Measurements from ENCODE around the gene EXTL1.
"Not testable (repeated sequence)": the region's sequence is repeated elsewhere in the genome, so short reads cannot be mapped to it uniquely, and the experiment has no call there.

EXTL1 gene, protein sequence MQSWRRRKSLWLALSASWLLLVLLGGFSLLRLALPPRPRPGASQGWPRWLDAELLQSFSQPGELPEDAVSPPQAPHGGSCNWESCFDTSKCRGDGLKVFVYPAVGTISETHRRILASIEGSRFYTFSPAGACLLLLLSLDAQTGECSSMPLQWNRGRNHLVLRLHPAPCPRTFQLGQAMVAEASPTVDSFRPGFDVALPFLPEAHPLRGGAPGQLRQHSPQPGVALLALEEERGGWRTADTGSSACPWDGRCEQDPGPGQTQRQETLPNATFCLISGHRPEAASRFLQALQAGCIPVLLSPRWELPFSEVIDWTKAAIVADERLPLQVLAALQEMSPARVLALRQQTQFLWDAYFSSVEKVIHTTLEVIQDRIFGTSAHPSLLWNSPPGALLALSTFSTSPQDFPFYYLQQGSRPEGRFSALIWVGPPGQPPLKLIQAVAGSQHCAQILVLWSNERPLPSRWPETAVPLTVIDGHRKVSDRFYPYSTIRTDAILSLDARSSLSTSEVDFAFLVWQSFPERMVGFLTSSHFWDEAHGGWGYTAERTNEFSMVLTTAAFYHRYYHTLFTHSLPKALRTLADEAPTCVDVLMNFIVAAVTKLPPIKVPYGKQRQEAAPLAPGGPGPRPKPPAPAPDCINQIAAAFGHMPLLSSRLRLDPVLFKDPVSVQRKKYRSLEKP

DNA sequence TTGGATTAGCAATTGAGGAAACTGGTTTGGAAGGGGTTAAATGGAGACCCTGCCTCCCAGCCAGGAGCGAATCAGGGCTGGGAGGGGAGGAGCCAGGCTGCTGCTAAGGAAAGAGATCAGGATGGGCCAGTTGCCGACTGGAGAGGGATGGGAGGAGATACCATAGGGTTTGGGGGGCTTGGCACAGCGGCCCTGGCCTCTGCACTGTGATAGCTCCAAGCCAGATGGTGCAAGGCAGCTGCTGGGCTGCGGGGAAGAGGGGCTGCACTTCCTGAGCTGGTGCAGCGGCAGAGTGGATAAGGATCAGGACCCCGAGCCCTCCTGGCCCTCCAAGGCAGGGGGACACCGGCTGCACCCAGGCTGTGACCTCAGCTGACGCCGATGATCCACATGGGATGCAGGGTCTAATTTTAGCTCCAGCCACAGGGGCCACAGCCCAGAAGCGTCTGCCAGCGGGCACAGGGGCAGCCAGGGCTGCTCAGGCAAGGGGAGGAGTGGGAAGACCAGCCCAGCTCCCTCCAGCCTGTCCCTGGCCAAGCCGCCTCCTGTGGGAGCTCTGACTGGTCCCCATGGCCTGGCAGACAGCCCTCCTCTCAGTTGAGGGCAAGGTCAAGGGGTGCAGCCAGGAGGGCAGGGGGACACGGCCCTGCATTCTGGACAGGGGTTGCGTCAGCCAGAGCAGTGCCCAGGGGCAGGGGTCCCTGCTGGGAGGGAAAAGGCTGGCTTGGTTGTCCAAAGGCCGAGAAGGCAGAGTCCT, at the start of gene EXTL1:
EXTL1 (plus strand) TSS at position 129 of the 757 bp plus-strand sequence. CDS start 872 bp downstream, outside the sequence.
- no peak for DNase-seq (ENCODE audit: low read depth)

DNA sequence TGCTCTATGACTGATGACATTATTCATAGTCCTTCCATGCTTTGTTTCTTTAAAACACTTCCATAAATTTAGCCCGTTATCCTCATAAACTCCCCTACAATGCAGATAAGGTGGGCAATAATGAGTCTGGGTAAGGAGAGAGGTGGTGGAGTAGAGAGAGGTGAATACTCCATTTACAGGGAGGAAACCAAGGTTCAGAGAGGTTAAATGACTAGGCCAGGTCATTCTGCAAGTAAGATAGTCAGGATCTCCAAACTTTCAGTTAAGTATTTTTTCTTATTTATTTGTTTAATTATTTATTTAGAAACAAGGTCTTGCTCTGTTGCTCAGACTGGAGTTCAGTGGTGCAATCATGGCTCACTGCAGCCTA, 49.8 kb upstream of the EXTL1 start:
- DNase-seq (ENCODE audit: low read depth): no peak

DNA sequence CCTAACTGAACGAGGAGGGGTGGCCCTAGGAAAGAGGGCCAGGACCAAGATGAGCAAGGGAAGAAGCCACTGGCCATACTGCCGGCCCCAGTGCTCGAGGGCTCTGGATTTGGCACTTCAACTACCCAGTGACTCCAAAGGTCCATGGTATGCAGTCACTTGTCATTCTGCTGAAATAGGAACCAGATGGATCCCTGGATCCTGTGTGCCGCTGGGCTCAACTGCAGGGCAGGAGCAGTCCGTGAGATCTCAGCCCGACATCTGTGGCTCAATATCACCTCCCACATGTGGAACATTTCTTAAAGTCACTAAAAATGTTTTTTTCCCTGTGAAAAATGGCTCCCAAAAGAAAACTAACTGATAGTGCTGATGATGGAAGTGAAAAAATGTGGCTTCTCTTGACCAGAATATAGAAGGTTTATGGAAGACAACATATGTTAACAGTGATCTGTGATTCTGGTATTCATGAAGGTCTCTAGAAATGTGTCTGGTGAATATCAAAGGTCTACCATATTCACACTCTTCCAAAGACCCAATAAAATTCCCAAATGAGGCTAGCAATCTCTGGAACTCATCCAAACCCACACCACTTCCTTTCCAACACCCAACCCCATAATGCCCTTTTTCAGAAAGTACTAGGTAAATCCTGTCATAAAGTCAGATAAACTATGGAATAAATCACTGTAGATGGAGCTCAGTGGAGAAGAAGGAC, 47.8 kb upstream of the EXTL1 start:
- DNase-seq (ENCODE audit: low read depth): no peak

DNA sequence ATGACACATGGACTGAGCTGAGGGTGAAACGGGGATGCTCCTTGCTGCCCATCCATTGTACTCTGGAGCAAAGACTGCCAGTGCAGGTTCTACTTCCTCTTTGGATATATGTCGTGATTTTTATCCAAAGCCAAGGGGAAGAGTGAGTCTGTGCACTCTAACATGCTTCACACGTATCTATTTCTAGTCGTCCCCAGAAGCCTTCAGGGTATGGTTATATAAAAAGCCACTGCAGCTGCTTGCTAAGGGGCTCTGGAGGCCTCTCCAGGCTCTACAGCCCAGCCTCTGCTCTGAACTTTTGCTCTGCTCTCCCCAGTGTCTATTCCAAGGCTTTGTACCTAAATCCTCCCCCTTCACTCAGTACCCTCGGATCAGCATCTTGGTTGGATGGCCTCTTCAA, 43.8 kb upstream of the EXTL1 start:
- DNase-seq (ENCODE audit: low read depth): no peak

DNA sequence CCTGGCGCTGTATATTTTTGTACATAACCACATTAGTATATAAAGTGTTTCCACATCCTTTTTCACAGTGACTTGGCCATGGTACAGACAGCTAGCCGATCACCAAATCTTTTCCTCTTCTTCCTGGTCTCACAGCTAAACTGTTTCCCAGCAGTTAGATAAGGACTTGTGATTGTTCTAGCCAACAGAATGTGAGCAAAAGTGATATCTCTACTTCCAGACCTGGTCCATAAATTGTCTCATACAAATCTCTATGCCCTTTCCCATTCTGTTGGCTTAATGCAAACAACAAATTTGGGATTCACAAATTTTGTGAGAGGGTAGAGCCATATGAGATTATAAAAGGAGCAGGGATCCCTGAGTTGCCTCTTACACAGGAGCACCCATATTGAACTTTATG, 43.2 kb upstream of the EXTL1 start:
- no peak for DNase-seq (ENCODE audit: low read depth)

DNA sequence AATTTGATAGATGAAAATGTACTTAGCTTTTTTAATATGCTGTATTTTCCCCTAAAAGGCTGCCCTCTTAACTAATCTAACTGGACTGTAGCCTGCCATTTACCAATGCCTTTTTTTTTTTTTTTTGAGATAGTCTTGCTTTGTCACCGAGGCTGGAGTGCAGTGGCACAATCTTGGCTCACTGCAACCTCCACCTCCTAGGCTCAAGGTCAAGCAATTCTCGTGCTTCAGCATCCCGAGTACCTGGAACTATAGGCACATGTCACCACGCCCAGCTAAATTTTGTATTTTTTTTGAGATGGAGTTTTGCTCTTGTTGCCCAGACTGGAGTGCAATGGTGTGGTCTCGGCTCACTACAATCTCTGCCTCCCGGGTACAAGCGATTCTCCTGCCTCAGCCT, 42.4 kb upstream of the EXTL1 start:
- no peak for DNase-seq (ENCODE audit: low read depth)

DNA sequence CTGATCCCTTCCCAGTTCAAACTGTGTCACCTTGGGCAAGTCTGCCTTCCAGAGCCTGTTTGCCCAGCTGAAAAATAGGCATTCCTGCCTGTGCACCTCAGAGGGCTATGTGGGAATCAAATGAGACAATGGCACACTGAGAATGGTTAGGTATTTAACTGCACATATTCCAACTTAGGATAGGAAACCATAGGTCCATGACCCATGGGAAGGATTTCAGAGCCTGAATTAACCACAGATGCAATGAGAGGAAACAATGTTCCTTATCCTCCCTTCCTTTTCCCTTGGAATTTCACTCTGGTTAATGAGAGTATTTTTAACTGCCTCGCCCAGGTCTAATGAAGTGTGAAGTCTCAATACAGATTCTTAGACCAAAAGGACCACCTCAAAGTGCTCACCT, 36.4 kb upstream of the EXTL1 start:
- DNase-seq (ENCODE audit: low read depth): no peak

DNA sequence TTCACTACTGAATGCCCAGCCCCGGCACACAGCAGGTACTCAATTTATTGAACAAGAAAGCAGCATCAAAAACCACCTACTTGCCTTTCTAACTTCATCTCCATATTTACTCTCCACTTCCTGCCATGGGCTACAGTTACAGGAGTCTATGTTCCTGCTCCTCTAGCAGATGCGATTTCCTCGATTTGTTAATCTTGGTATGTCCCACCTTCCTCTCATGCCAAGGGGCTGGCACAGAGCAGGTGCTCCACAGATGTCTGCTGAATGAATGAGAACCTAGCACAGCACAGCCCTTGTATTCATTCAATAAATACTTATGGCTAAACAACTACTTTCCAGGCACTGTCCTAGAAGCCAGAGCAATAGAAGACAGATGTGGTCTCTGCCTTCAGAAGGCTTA, 35.9 kb upstream of the EXTL1 start:
- no peak for DNase-seq (ENCODE audit: low read depth)

DNA sequence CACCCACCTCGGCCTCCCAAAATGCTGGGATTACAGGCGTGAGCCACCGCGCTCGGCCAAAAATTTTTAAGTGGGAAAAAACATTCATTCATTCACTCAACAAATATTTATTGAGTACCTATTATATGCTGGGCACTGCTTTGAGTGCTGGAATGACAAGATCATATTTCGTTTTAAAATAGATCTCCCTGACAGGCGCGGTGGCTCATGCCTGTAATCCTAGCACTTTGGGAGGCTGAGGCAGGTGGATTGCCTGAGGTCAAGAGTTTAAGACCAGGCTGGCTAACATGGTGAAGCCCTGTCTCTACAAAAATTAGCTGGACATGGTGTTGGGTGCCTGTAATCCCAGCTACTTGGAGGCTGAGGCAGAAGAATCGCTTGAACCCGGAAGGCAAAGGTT, 34.8 kb upstream of the EXTL1 start:
- DNase-seq (ENCODE audit: low read depth): not testable (repeated sequence)

DNA sequence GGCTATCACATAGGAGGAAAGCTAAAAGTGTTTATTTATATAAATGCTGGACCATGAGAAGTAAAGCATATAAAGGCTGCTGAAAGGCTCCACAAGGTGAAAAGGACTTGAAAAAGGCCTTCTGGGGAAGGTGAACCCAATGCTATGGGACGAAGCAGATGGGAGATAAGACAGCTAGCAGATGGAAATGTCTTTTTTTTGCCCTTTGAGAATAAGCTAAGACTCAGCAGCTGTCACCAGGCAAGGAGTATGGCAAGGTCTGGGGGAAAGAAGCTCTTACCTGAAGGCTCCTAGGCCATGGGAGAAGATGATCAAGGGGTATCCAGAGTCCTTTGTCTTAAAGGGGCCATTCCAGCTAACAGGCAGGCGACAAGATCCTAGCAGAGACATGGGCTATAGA, 33.6 kb upstream of the EXTL1 start:
- DNase-seq (ENCODE audit: low read depth): no peak

DNA sequence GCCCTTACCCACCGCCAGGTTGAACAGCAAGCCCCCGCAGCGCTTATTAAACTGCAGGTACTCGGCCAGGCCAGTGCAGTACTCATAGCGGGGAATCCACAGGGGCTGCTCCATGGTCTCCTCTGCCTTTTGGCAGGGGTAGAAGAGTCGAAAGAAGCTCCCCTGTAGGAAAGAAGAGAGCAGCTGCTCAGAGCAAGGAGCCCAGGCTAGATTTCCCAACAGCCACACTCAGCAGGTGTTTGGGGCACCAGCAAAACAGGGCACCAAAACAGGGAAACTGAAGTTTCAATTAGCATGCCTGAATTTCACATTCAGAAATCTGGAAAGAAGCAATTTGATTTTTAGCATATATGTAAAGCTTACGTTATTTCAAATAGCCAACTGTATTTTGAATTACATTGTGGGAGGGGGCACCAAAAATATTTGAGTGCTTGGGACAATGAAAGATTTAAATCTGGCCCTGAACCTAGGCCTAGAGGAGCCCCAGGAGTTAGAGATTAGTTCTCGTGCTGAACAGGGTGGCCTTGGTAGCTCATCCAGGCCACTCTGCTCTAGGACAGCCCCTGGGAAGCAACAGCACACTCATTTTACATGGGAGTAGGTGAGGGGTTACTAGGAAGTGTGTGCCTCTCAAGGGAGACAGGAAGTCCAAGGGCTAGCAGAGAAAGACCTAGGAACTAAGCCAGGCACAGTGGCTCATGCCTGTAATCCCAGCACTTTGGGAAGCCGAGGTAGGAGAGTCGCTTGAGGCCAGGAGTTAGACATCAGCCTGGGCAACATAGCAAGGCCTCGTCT, 31.9 kb upstream of the EXTL1 start:
- DNase-seq (ENCODE audit: low read depth): no peak

DNA sequence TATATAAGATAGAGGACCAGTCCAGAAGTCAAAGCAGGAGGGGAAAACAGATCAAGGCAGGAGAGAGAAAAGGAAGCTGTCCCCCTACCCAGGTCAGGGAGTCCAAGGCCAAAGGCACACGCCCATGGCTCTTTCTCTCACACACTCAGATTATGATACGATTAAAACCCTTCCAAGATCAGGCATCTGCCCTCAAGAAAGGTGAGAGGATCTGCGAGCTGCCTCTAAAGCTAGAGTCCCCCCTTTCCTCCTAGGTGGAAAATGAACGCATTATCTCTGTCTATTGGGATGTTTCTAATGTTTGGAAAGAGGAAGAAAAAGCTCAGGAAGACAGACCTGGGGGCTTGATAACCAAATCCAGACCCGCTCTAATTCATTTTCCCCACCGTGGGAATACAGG, 31.3 kb upstream of the EXTL1 start:
- no peak for DNase-seq (ENCODE audit: low read depth)

DNA sequence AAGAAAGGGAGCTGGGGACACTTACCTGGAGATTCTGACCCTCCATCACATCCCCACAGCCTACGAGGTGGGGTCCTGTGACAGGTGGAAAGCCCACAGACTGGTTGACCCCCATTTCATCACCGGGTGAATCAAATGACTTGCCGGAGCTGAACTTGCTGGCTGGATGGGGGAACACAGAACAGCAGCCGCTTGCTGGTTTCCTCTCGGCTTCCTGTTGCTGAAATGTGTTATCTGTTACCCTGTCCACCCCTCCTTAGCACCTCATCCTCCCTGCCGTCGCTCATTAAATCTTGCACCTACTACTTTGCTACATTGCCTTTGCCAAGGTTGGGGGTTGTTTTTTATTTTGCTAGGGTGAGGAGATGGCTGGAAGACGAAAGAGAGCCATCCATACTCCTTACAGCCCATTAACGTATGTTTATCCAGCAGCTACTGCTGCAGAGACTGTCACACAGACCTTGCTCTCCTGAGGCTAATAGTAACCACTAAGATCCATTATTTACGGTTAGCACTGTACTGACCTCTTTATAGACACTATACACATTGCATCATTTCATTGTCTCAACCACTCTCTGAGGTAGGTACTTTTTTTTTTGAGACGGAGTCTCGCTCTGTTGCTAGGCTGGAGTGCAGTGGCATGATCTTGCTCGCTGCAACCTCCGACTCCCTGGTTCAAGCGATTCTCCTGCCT, 30.7 kb upstream of the EXTL1 start:
- DNase-seq (ENCODE audit: low read depth): peak; percentile 4

DNA sequence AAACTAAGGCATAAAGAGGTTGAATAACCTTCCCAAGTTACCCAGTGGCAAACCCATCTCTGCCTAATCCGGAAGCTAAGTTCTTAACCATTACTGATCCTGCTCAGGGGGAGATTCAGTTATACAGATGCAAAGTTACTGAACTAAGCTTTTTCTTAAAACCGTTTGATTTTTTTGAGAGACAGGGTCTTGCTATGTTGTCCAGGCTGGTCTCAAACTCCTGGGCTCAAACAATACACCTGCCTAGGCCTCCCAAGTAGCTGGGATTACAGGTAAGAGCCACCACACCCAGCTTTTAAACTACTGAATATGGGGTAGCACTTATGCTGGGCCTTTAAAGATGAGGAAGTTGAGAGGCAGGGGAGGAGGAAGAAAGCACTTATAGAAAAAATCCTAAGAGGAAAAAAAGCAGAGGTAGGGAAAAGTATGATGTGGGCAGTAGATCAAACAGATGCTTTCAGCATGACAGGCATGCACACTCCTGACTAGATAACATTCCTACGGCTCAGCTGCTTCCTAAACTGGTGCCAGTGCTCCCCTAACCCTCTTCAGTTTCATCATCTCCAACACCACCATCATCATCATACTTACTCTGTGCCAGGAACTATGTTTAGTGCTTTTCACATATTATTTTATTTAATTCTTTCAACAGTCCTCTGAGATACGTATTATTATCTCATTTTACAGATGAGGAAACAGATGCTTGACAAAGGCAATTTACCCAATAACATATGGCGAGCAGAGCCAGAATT, 29.5 kb upstream of the EXTL1 start:
- no peak for DNase-seq (ENCODE audit: low read depth)

DNA sequence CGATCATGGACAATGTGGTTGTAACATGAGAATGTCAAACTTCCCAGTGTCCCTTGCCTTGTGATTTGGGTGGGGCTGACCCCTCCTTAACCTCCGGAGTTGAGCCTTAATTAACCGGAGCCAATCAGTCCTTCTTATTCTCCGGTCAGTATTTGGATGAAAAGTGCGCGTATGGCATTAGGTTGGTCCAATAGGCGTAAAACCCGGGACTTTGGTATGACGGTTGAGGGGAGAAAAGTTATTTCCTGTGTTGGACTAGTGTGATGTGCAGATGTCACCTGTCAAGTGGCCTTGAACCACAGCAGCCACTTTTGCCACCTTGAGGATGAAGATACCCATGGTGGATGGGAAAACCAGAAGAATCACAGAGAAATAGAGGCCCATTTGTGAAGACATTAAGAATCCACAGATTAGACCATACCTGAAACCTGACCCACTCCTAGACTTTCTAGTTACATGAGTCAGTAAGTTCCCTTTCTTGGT, 28.8 kb upstream of the EXTL1 start:
- no peak for DNase-seq (ENCODE audit: low read depth)

DNA sequence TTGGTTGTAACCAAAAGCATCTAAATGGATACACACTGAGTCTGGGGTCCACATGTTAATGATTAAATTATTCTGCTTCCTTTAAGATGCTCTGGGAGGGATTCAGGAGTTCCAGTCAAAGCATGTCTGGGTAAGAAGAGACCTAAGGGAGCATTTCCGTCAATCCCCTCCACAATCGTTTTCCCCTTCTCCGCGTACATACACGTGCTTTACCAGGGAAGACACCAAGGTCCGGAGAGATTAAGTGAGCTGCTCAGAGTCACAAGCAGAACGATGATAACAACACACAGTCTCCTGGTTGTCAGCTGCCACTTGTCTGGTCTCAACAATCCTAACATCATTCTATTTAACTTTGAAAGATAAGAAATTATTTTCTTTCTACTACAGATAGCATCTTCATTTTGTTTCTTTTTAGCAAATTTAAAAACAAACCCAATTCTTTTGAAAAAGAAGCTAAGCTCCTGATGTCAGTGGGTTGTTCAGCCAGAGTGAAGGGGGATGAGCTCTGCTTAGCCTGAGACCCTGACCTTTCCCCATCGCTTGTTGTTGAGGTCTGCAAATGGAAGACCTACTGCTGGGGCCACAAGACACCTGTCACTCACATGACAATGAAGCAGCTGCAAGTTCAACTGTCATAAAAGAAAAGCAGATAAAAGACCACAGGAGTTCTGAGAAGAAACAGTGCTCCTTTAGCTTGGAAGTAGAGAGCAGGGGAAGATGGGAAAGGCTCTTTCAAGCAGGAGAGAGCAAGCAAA, 28.2 kb upstream of the EXTL1 start:
- no peak for DNase-seq (ENCODE audit: low read depth)

DNA sequence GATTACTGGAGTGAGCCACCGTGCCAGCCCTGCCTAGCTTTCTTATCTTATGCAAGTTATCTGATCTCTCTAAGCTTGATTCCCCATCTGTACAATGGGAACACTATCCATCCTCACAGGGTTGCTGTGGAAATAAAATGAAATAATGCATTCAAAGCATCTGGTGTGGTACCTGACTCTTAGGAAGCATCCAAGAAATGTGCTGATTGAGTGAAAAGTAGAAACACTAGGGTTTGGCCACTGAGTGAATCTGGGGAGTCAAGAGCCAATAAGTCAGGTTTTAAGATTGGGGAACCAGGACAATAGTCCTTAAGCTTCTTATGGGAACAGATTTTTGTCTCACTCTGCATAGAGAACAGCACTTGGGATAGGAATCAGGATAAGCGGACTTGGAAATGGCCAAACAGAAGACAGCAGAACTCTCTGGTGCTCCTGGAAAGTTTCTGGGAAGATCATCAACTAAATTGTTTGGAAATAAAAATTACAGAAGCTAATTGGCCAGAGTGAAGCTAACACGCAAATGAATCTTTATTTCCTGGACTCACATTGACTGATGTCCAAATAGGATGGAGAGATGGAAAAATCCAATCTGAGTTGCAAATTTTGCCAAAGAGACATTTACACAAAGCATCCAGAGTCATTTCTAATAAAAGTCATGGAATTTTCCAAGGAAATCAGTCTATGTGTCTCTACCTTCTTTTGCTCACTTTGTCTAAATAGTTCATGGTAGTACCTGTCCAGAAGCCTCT, 27.0 kb upstream of the EXTL1 start:
- no peak for DNase-seq (ENCODE audit: low read depth)
